Measurements from ENCODE around the gene SELENOP. TPM values are rescaled to one million over a fixed set of nuclear protein-coding genes. Genes with fewer than 3 reads are reported as not detected.

Gene SELENOP
- total and polyA plus RNA-seq, 2 of the 8 experiments (the other 6 are each of a cell fraction or from before 2014, with no cell fraction given), result 5.5 to 19.4 TPM

- Histone ChIP-seq H2BK12ac (ENCODE audit: low read depth, low read length) (no peak overlapping the region), H4K20me1 (replicated peaks in 1 of 2; ENCODE audit: control insufficient read depth in 1 of 2, insufficient read depth in 2 of 2, low read length in 2 of 2) (no peaks in the 10 kb centered on the region), H3K27me3 (replicated peaks in 1 of 4; ENCODE audit: control insufficient read depth in 3 of 4, extremely low read depth in 1 of 4, insufficient read depth in 3 of 4, low read length in 3 of 4) (no peaks in the 10 kb centered on the region), H4K8ac (ENCODE audit: extremely low read depth, insufficient read depth, low read length) (no peak overlapping the region), H3K56ac (replicated peaks; ENCODE audit: insufficient read length, low read depth, low read length) (no peak overlapping the region), H3K4ac (replicated peaks; ENCODE audit: insufficient read length, low read depth, low read length) (no peak overlapping the region), H3K4me1 (replicated peaks in 1 of 4; ENCODE audit: control insufficient read depth in 3 of 4, insufficient read depth in 4 of 4, low read length in 3 of 4) (no peaks in the 10 kb centered on the region), H3K23ac (ENCODE audit: insufficient read length) (no peak overlapping the region), H2AFZ (ENCODE audit: low read length) (no peak overlapping the region), H3K9ac (replicated peaks in 1 of 4; ENCODE audit: extremely low read depth in 1 of 4, low read depth in 3 of 4, low read length in 3 of 4) (no peak overlapping the region), H3K27ac (ENCODE audit: low read depth, low read length) (no peak overlapping the region), H3K18ac (ENCODE audit: extremely low read depth, low read length) (no peak overlapping the region), H3K36me3 (ENCODE audit: control insufficient read depth in 2 of 4, insufficient read depth in 4 of 4, low read length in 3 of 4) (peaks cover 0 to 37% (median 4%) of the 10 kb centered on the region in 4 experiments; a peak in 2 of 8 replicates), H2BK20ac (ENCODE audit: low read length) (no peak overlapping the region), H4K5ac (ENCODE audit: insufficient read length, low read depth, low read length) (no peak overlapping the region), H2BK15ac (ENCODE audit: low read length) (no peak overlapping the region), H2BK5ac (ENCODE audit: low read depth, low read length) (no peak overlapping the region), H3K23me2 (ENCODE audit: low read depth, low read length) (peaks cover 2% of the 10 kb centered on the region; the same call in 1 of the 2 replicates), H2AK5ac (ENCODE audit: low read depth, low read length) (no peak overlapping the region), H3K4me2 (ENCODE audit: insufficient read depth in 1 of 2, low read depth in 2 of 2, low read length in 2 of 2) (no peak overlapping the region), H3K14ac (ENCODE audit: insufficient read length) (no peak overlapping the region), H2BK120ac (replicated peaks; ENCODE audit: low read depth, low read length) (no peak overlapping the region), H3K79me2 (ENCODE audit: control insufficient read depth in 1 of 2, insufficient read depth in 2 of 2, low read length in 2 of 2) (0 out of 4 replicates have a peak, but pooled peaks cover 0 to under 1% of the 10 kb centered on the region in 2 experiments), H3K9me3 (ENCODE audit: insufficient read depth in 2 of 2, low read depth in 1 of 2, low read length in 1 of 2) (no peaks in the 10 kb centered on the region), H3K79me1 (ENCODE audit: low read depth, low read length) (no peaks in the 10 kb centered on the region), H3K4me3 (ENCODE audit: extremely low read depth in 1 of 4, insufficient read depth in 2 of 4, low read depth in 3 of 4, low read length in 4 of 4) (no peak overlapping the region), H4K91ac (replicated peaks; ENCODE audit: insufficient read length, low read length) (no peak overlapping the region)
- TF ChIP-seq POLR2AphosphoS5 (IDR thresholded peaks at IDR 0.05; ENCODE audit: low read depth, low read length), result no peak
- no peak for TF ChIP-seq BCL11A (IDR thresholded peaks at IDR 0.05; ENCODE audit: low read depth in 2 of 2, low read length in 2 of 2)
- no peak for TF ChIP-seq BACH1 (IDR thresholded peaks at IDR 0.05; ENCODE audit: low read length)
- TF ChIP-seq ASH2L (IDR thresholded peaks at IDR 0.05; ENCODE audit: low read length), result no peak
- CTCF ChIA-PET (ENCODE audit: partially characterized antibody), result interaction anchor here (0.7 kb wide), 1 partner anchor 669 kb away, joined by 3 read pairs; no protein-coding TSS in a partner anchor
- FAIRE-seq, result no peak
- 86% methylated on average over 4 of the region's 4 CpGs; no CpG with 5 or more reads in 1 of the 2 experiments for WGBS, 2 experiments (ENCODE audit: extremely low coverage in 1 of 2, insufficient coverage in 1 of 2, insufficient read length in 1 of 2, insufficient replicate concordance in 2 of 2, low coverage in 1 of 2, low lambda C conversion rate in 2 of 2, missing lambda C conversion rate in 1 of 2)
- POLR2A ChIA-PET (ENCODE audit: partially characterized antibody), result no interaction called here
- DNase-seq (ENCODE audit: low read depth in 1 of 2, low spot score in 2 of 2), result no peak
Measured at GRCh38 chr5:42804717-42805339, 6.9 kb downstream of the SELENOP start.
